ENCODE data around the gene FGF14. TPM values are rescaled to one million over a fixed set of nuclear protein-coding genes. Genes with fewer than 3 reads are reported as not detected.

Gene FGF14
- total and polyA plus RNA-seq, 2 of the 4 experiments (the other 2 are of a cell fraction): under 0.01 TPM; not detected in 1

DNA sequence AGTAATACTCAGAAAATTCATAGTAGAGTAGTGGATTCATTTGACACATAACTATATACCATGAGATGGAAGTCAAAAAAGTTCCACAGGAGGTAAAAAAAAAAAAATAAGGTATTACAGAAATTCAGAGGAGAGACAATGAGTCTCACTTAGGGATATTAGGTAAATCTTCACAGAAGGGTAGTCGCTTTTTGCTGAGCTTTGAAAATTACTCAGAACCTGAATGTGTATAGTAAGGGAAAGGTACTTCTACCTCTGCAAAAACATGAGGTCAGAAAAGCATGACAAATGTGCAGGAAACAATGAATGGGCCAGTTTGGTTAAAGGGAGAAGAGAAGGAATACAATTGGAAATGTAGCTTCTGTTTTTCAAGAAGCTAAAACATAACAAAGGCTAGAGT lies 698.8 kb downstream of the FGF14 start:
- Histone ChIP-seq H2BK20ac (ENCODE audit: low read depth, low read length) (no peak overlapping the region), H3K4ac (ENCODE audit: low read depth, low read length) (no peak overlapping the region), H4K91ac (ENCODE audit: insufficient read depth, low read depth, low read length) (no peak overlapping the region), H2BK15ac (ENCODE audit: low read depth, low read length) (no peak overlapping the region), H3K27me3 (ENCODE audit: control insufficient read depth, insufficient read depth, low read length) (no peaks in the 10 kb centered on the region), H2AK9ac (replicated peaks; ENCODE audit: low read depth, low read length, poor library complexity) (no peak overlapping the region), H3K79me1 (ENCODE audit: low read depth in 1 of 2, low read length in 2 of 2) (no peaks in the 10 kb centered on the region), H3K18ac (ENCODE audit: low read depth, low read length) (no peak overlapping the region), H4K20me1 (ENCODE audit: insufficient read depth, low read length) (no peaks in the 10 kb centered on the region), H2AK5ac (ENCODE audit: low read depth, low read length) (no peak overlapping the region), H2BK120ac (ENCODE audit: low read depth, low read length) (no peak overlapping the region), H3K9ac (ENCODE audit: low read depth, low read length) (no peak overlapping the region), H3K56ac (ENCODE audit: extremely low read depth, insufficient read depth, low read length) (no peak overlapping the region), H2BK5ac (ENCODE audit: low read depth, low read length, poor library complexity, severe bottlenecking) (no peak overlapping the region), H3K27ac (ENCODE audit: insufficient read depth, low read length) (no peak overlapping the region), H3K14ac (replicated peaks; ENCODE audit: low read depth, low read length) (no peak overlapping the region), H3K23ac (ENCODE audit: low read depth, low read length) (no peak overlapping the region), H3K9me3 (ENCODE audit: control insufficient read depth, insufficient read depth, low read length) (no peaks in the 10 kb centered on the region), H3K4me2 (ENCODE audit: low read depth, low read length) (no peak overlapping the region), H3K36me3 (ENCODE audit: control insufficient read depth, insufficient read depth, low read length) (no peaks in the 10 kb centered on the region), H2AFZ (replicated peaks; ENCODE audit: low read length, poor library complexity) (no peak overlapping the region), H3K4me1 (ENCODE audit: control insufficient read depth, insufficient read depth, low read length) (no peaks in the 10 kb centered on the region), H4K5ac (ENCODE audit: low read depth, low read length) (no peak overlapping the region), H4K8ac (ENCODE audit: low read depth in 2 of 2, low read length in 2 of 2) (no peak overlapping the region), H3K4me3 (ENCODE audit: insufficient read depth, low read depth, low read length) (no peak overlapping the region), H3K9me1 (ENCODE audit: insufficient read depth, low read length) (no peaks in the 10 kb centered on the region)
- no CpG with 5 or more reads among the region's 1 CpG for WGBS, 2 experiments (ENCODE audit: extremely low coverage in 2 of 2, insufficient read length in 1 of 2)
- DNase-seq: no peak
- no TSS peak for BruUV-seq (replicated peaks)
- dilution Hi-C loops (cut with HindIII; ENCODE audit: low sequenced_read_pairs, unreplicated experiment): no loop called here
- ChIA-PET POLR2A (ENCODE audit: unreplicated experiment) (no interaction called here), CTCF (no interaction called here)
- in situ Hi-C loops (cut with MboI; ENCODE audit: low sequenced_read_pairs): no loop called here
- intact Hi-C loops (cut with micrococcal nuclease): no loop called here
- TF ChIP-seq MAFK (IDR thresholded peaks at IDR 0.05; ENCODE audit: low read depth, low read length): peak; percentile 53
- no peak for TF ChIP-seq POLR2A (IDR thresholded peaks at IDR 0.05; ENCODE audit: low read depth, low read length)
- no peak for ATAC-seq (ENCODE audit: low read depth)

Measured in IMR-90 (cell line).